Measurements from ENCODE around the gene TAOK2.
"Not testable (repeated sequence)": the region's sequence is repeated elsewhere in the genome, so short reads cannot be mapped to it uniquely, and the experiment has no call there.

Gene TAOK2

GRCh38 chr16:30040221-30040620 is 66.6 kb downstream of the TAOK2 start:
- H3K36me3 ChIP-seq (ENCODE audit: control insufficient read depth in 2 of 2, insufficient read depth in 1 of 2, low read length in 2 of 2), result no peaks in the 10 kb centered on the region
- CTCF ChIA-PET, result interaction anchor here (0.6 to 2.4 kb wide), 8 partner anchors 8 to 589 kb away, joined by 3 to 17 read pairs (median 3); no protein-coding TSS in a partner anchor
- H3K4me3 ChIP-seq (ENCODE audit: low read depth, low read length), result no peak overlapping the region
- TF ChIP-seq ZBTB20 (tag by site-specific recombination; IDR thresholded peaks at IDR 0.05), result peak; percentile 55; the same call in 1 of the 2 replicates
- no peak for TF ChIP-seq HOXC10 (CRISPR knock-in tag; IDR thresholded peaks at IDR 0.05)
- no peak for TF ChIP-seq ZNF214 (tag by site-specific recombination; IDR thresholded peaks at IDR 0.05; ENCODE audit: borderline replicate concordance)
- no peaks in the 10 kb centered on the region for H3K4me1 ChIP-seq (ENCODE audit: control insufficient read depth, insufficient read depth, low read length)
- no peak overlapping the region for H3K27ac ChIP-seq (ENCODE audit: extremely low read depth, low read depth, low read length)
- POLR2A ChIA-PET, result interaction anchor here (0.6 kb wide), 1 partner anchor 94 kb away, joined by 3 read pairs; no protein-coding TSS in a partner anchor
- H3K9me3 ChIP-seq (ENCODE audit: control insufficient read depth, insufficient read depth, low read depth, low read length), result no peaks in the 10 kb centered on the region

GRCh38 chr16:30040690-30041089 is 67.0 kb downstream of the TAOK2 start:
- TF ChIP-seq ZNF121 (tag by site-specific recombination; IDR thresholded peaks at IDR 0.05), result peak; percentile 81
- H3K9me3 ChIP-seq (ENCODE audit: control insufficient read depth, insufficient read depth, low read depth, low read length); H3K27ac ChIP-seq (ENCODE audit: extremely low read depth, low read depth, low read length); H3K36me3 ChIP-seq (ENCODE audit: control insufficient read depth in 2 of 2, insufficient read depth in 1 of 2, low read length in 2 of 2); H3K4me1 ChIP-seq (ENCODE audit: control insufficient read depth, insufficient read depth, low read length); H3K4me3 ChIP-seq (ENCODE audit: low read depth, low read length): not testable (repeated sequence)
- ChIA-PET CTCF (interaction anchor here (0.8 to 2.4 kb wide), 4 partner anchors 8 to 389 kb away, joined by 3 to 17 read pairs (median 4); partner anchors contain the start of genes DCTPP1 and TBX6), POLR2A (interaction anchor here (0.6 kb wide), 1 partner anchor 95 kb away, joined by 3 read pairs; no protein-coding TSS in a partner anchor)

- ChIA-PET CTCF (interaction anchor here (0.6 to 2.8 kb wide), 6 partner anchors 10 to 502 kb away, joined by 3 to 12 read pairs (median 4); partner anchors contain the start of genes DCTPP1 and PPP4C), POLR2A (interaction anchor here (1.0 kb wide), 1 partner anchor 24 kb away, joined by 3 read pairs; the partner anchor contains the start of gene ALDOA)
- Histone ChIP-seq H3K4me3 (ENCODE audit: low read depth, low read length) (no peak overlapping the region), H3K36me3 (ENCODE audit: control insufficient read depth in 2 of 2, insufficient read depth in 1 of 2, low read length in 2 of 2) (no peaks in the 10 kb centered on the region), H3K4me1 (ENCODE audit: control insufficient read depth, insufficient read depth, low read length) (no peaks in the 10 kb centered on the region), H3K9me3 (ENCODE audit: control insufficient read depth, insufficient read depth, low read depth, low read length) (no peaks in the 10 kb centered on the region), H3K27ac (ENCODE audit: extremely low read depth, low read depth, low read length) (no peak overlapping the region)
- TF ChIP-seq ZNF654 (tag by site-specific recombination; IDR thresholded peaks at IDR 0.05; ENCODE audit: low read depth) (peak; percentile 62), ZBTB11 (tag by site-specific recombination; conservative IDR thresholded peaks at IDR 0.05; ENCODE audit: low read depth) (0 out of 2 replicates have a peak, but pooled peaks have one; percentile 18), CTCF (tag by site-specific recombination; IDR thresholded peaks at IDR 0.05) (peak; percentile 78), ZBTB1 (tag by site-specific recombination; IDR thresholded peaks at IDR 0.05) (no peak), ZNF184 (tag by site-specific recombination; IDR thresholded peaks at IDR 0.05) (no peak)
Measured at GRCh38 chr16:30041841-30042240, 68.2 kb downstream of the TAOK2 start.

All from HEK293 (cell line).